Mesenchymal stem cell (in vitro differentiated cells and primary cell): Measurements from ENCODE around the gene PABPC1L.

Source experiments
- DNase-seq: peaks from one replicate; pipeline ENCODE4 v3.0.0-alpha.2; 2013
- H2AFZ ChIP-seq: one replicate; pipeline ENCODE4 v1.6.1; 2013; ENCODE audit warnings: low read depth, mild to moderate bottlenecking, control low read depth, inconsistent platforms, low read length, moderate library complexity
- H2AK5ac ChIP-seq: 2 replicates; pipeline ENCODE4 v1.6.1; 2013; ENCODE audit warnings: low read length, moderate library complexity, mild to moderate bottlenecking, inconsistent platforms; ENCODE audit not compliant: severe bottlenecking
- H2BK120ac ChIP-seq: one replicate; pipeline ENCODE4 v1.6.1; 2013; ENCODE audit warnings: low read depth, mild to moderate bottlenecking, inconsistent platforms, low read length, moderate library complexity
- H2BK12ac ChIP-seq, 2 experiments: one replicate each; pipeline ENCODE4 v1.6.1; 2013; ENCODE audit warnings: inconsistent platforms in 2 of 2, low read length in 2 of 2, mild to moderate bottlenecking in 2 of 2, moderate library complexity in 2 of 2, control low read depth in 1 of 2
- H2BK15ac ChIP-seq: one replicate; pipeline ENCODE4 v1.6.1; 2013; ENCODE audit warnings: mild to moderate bottlenecking, low read depth, inconsistent platforms; ENCODE audit not compliant: poor library complexity, severe bottlenecking
- H2BK5ac ChIP-seq: 2 replicates; pipeline ENCODE4 v1.6.1; 2013; ENCODE audit warnings: low read depth, mild to moderate bottlenecking, low read length, control low read depth, inconsistent platforms; ENCODE audit not compliant: poor library complexity, severe bottlenecking
- H3K14ac ChIP-seq, 2 experiments: one replicate each; pipeline ENCODE4 v1.6.1; 2013; ENCODE audit warnings: inconsistent platforms in 2 of 2, low read length in 2 of 2, control low read depth in 1 of 2, mild to moderate bottlenecking in 1 of 2, moderate library complexity in 1 of 2
- H3K18ac ChIP-seq, 2 experiments: one replicate each; pipeline ENCODE4 v1.6.1; 2013; ENCODE audit warnings: inconsistent platforms in 2 of 2, low read length in 2 of 2, control low read depth in 1 of 2, low read depth in 1 of 2, mild to moderate bottlenecking in 1 of 2
- H3K23ac ChIP-seq, 2 experiments: one replicate each; pipeline ENCODE4 v1.6.1; 2013; ENCODE audit warnings: inconsistent platforms in 2 of 2, low read length in 2 of 2, mild to moderate bottlenecking in 2 of 2, moderate library complexity in 2 of 2, control low read depth in 1 of 2
- H3K27ac ChIP-seq: 2 replicates; pipeline ENCODE4 v1.5.1; 2013; ENCODE audit warnings: mild to moderate bottlenecking, moderate library complexity, low read length, control low read depth, inconsistent platforms; ENCODE audit not compliant: poor library complexity, severe bottlenecking
- H3K27me3 ChIP-seq, 2 experiments: 2 replicates each; pipeline versions ENCODE4 v1.6.1 to v1.7.0; 2013; ENCODE audit warnings: low read length in 2 of 2, mild to moderate bottlenecking in 2 of 2, moderate library complexity in 2 of 2, control low read depth in 1 of 2, inconsistent platforms in 1 of 2; ENCODE audit not compliant: control insufficient read depth in 1 of 2, insufficient read depth in 1 of 2
- H3K36me3 ChIP-seq, 2 experiments: 2 replicates each; pipeline versions ENCODE4 v1.6.1 to v1.7.0; 2013; ENCODE audit warnings: low read length in 2 of 2, control low read depth in 1 of 2, inconsistent platforms in 1 of 2, low read depth in 1 of 2, mild to moderate bottlenecking in 1 of 2; ENCODE audit not compliant: insufficient read depth in 2 of 2, control insufficient read depth in 1 of 2
- H3K4ac ChIP-seq, 2 experiments: one replicate each; pipeline ENCODE4 v1.6.1; 2013; ENCODE audit warnings: inconsistent platforms in 2 of 2, low read length in 2 of 2, mild to moderate bottlenecking in 2 of 2, moderate library complexity in 2 of 2, control low read depth in 1 of 2, low read depth in 1 of 2
- H3K4me1 ChIP-seq: 2 replicates; pipeline ENCODE4 v1.6.1; 2013; ENCODE audit warnings: low read depth, low read length, control low read depth; ENCODE audit not compliant: control insufficient read depth, insufficient read depth
- H3K4me2 ChIP-seq: 2 replicates; pipeline ENCODE4 v1.6.1; 2013; ENCODE audit warnings: low read length, mild to moderate bottlenecking, inconsistent platforms; ENCODE audit not compliant: poor library complexity, severe bottlenecking
- H3K4me3 ChIP-seq, 2 experiments: 2 replicates each; pipeline versions ENCODE4 v1.5.1 to v1.7.0; 2013; ENCODE audit warnings: low read length in 2 of 2, mild to moderate bottlenecking in 2 of 2, control low read depth in 1 of 2, low read depth in 1 of 2; ENCODE audit not compliant: insufficient read depth in 1 of 2
- H3K79me1 ChIP-seq: replicated peaks from 2 replicates; pipeline ENCODE4 v1.6.1; 2013; ENCODE audit warnings: mild to moderate bottlenecking, control low read depth, low read length, inconsistent platforms; ENCODE audit not compliant: poor library complexity, severe bottlenecking
- H3K9ac ChIP-seq: 2 replicates; pipeline ENCODE4 v1.7.0; 2013; ENCODE audit warnings: mild to moderate bottlenecking, low read length, moderate library complexity
- H3K9me3 ChIP-seq: 2 replicates; pipeline ENCODE4 v1.7.0; 2013; ENCODE audit warnings: mild to moderate bottlenecking, low read length; ENCODE audit not compliant: control insufficient read depth
- H4K8ac ChIP-seq: one replicate; pipeline ENCODE4 v1.6.1; 2013; ENCODE audit warnings: inconsistent platforms, mild to moderate bottlenecking, low read length, moderate library complexity
- H4K91ac ChIP-seq: one replicate; pipeline ENCODE4 v1.6.1; 2013; ENCODE audit warnings: mild to moderate bottlenecking, low read length, inconsistent platforms
- WGBS: methylation state at CpG from one replicate; pipeline ENCODE4 v1.1.7; 2013; ENCODE audit warnings: mixed read lengths; 5-methylcytosine and 5-hydroxymethylcytosine counted together

The PABPC1L gene

DNA sequence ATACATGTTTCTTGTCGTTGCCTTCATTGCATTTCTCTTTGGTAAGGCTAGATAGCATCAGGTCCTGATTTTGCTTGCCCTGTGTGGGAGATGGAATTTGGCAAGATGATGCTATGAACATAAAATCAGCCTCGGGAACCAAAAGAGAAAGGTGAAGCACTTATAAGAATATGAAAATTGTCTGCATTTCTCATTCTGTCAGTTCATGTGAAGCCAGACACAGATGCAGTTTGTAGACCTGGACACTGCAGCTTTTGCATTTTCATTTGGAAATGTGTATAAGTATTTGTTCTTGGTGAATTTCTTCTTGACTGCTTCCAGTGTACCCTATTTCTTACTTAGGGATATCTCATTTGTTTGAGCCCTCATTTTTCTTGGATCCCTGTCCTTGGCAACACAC, 23.0 kb upstream of the PABPC1L start:
- H2AFZ ChIP-seq: no peak overlapping the region
- no peaks in the 10 kb centered on the region for H3K9me3 ChIP-seq
- H4K91ac ChIP-seq: no peak overlapping the region
- H2BK15ac ChIP-seq: no peak overlapping the region
- H3K36me3 ChIP-seq: peaks cover 0 to 23% of the 10 kb centered on the region in 2 experiments
- no peak overlapping the region for H2BK120ac ChIP-seq
- WGBS: 9% methylated on average over 2 of the region's 2 CpGs
- no peaks in the 10 kb centered on the region for H3K27me3 ChIP-seq
- H3K27ac ChIP-seq: no peak overlapping the region
- H3K79me1 ChIP-seq: no peaks in the 10 kb centered on the region
- no peak overlapping the region for H3K4ac ChIP-seq
- peaks cover 3% of the 10 kb centered on the region for H3K4me1 ChIP-seq
- H3K4me3 ChIP-seq: peak overlapping the region; percentile 56 to 89
- H3K9ac ChIP-seq: peak overlapping the region; percentile 97
- no peak overlapping the region for H3K23ac ChIP-seq
- no peak overlapping the region for H2AK5ac ChIP-seq
- H3K14ac ChIP-seq: no peak overlapping the region
- H3K18ac ChIP-seq: no peak overlapping the region
- no peak for DNase-seq
- no peak overlapping the region for H4K8ac ChIP-seq
- no peak overlapping the region for H2BK12ac ChIP-seq
- H3K4me2 ChIP-seq: peak overlapping the region; percentile 71
- no peak overlapping the region for H2BK5ac ChIP-seq

GRCh38 chr20:44887466-44887865, 22.4 kb upstream of the PABPC1L start:
- H3K9me3 ChIP-seq: no peaks in the 10 kb centered on the region
- peaks cover 3% of the 10 kb centered on the region for H3K4me1 ChIP-seq
- no peak overlapping the region for H4K91ac ChIP-seq
- H2BK5ac ChIP-seq: no peak overlapping the region
- DNase-seq: no peak
- H3K4ac ChIP-seq: no peak overlapping the region
- H3K79me1 ChIP-seq: no peaks in the 10 kb centered on the region
- H3K27me3 ChIP-seq: no peaks in the 10 kb centered on the region
- H3K27ac ChIP-seq: no peak overlapping the region
- H3K36me3 ChIP-seq: peaks cover 0 to 23% of the 10 kb centered on the region in 2 experiments
- no peak overlapping the region for H3K18ac ChIP-seq
- H2BK12ac ChIP-seq: no peak overlapping the region
- H3K4me3 ChIP-seq: peak overlapping the region in 1 of 2 experiments; percentile 89
- no peak overlapping the region for H2AFZ ChIP-seq
- H3K23ac ChIP-seq: no peak overlapping the region
- no peak overlapping the region for H2AK5ac ChIP-seq
- peak overlapping the region; percentile 71 for H3K4me2 ChIP-seq
- WGBS: 80% methylated on average over 4 of the region's 4 CpGs
- H2BK120ac ChIP-seq: no peak overlapping the region
- H3K9ac ChIP-seq: peak overlapping the region; percentile 97
- H2BK15ac ChIP-seq: no peak overlapping the region
- no peak overlapping the region for H4K8ac ChIP-seq
- H3K14ac ChIP-seq: no peak overlapping the region

DNA sequence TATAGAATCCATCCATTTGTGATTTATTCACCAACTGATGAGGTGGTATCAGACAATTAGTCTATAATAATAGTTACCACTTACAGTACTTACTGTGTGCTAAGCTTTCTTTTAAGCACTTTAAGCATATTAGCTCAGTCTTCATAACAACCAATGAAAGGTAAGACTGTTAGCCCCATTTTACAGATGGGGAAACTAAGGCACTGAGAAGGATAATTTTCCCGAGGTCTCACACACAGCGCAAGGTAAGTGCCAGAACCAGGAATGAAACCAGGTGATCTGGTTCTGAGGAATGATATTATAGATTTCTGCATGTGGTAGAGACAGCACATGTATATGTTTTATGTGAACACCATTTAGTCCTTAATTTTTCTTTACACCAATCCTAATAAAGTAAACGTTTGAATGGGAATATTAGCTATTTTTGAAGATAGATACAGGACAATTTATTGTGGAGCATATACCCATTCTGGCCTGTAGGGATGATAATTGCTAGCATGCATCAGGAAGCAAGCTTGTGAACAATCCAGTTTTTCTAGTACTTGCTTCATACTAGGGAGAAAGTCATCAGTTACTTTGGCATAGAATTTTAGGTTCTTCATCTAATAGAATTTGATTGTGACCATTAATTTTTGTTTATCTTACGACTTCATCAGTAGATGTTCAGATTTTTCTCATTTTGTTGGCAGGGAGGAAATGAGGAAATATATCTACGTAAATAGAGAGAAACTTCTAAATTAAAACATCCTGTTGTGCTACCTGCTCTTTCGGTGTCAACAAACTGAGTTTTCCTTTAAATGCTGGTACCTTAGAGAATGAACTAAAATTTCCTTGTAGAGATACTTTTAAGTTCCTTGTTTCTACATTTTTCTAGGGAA, 21.4 kb upstream of the PABPC1L start:
- peak; percentile 37 for DNase-seq
- Histone ChIP-seq H2AFZ (no peak overlapping the region), H2AK5ac (no peak overlapping the region), H3K23ac (no peak overlapping the region), H3K4me2 (no peak overlapping the region), H3K9me3 (no peaks in the 10 kb centered on the region), H3K4ac (no peak overlapping the region), H3K9ac (peak overlapping the region; percentile 97), H3K36me3 (peaks cover 0 to 23% of the 10 kb centered on the region in 2 experiments), H3K18ac (no peak overlapping the region), H2BK5ac (no peak overlapping the region), H3K27ac (no peak overlapping the region), H2BK12ac (no peak overlapping the region), H2BK120ac (no peak overlapping the region), H3K4me3 (peak overlapping the region in 1 of 2 experiments; percentile 89), H4K8ac (no peak overlapping the region), H3K4me1 (peaks cover 3% of the 10 kb centered on the region), H2BK15ac (no peak overlapping the region), H3K27me3 (no peaks in the 10 kb centered on the region), H3K79me1 (no peaks in the 10 kb centered on the region), H4K91ac (no peak overlapping the region), H3K14ac (no peak overlapping the region)
- 98% methylated on average over 4 of the region's 6 CpGs for WGBS

DNA sequence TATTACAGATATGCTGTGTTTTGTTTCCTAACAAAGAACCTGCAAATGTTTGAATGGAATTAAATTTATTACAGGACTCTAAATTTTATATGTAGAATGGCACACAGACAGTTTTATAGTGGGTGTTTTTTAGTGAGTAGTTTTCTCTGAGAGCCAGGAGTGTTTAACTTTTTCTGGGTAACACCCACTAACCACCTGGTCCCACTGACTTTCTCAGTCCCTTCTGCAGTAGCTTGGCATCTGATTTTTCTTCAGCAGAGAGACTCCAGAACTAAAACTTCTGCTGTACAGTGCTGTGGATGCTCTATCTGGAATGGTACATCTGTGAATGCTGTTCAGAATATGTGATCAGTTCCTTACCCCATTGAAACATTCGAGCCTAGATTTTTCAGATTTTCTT, 18.0 kb upstream of the PABPC1L start:
- Histone ChIP-seq H3K79me1 (no peaks in the 10 kb centered on the region), H3K27ac (no peak overlapping the region), H2AK5ac (no peak overlapping the region), H3K23ac (no peak overlapping the region), H3K4me2 (no peak overlapping the region), H4K8ac (no peak overlapping the region), H3K4me3 (no peak overlapping the region), H2AFZ (no peak overlapping the region), H3K9ac (no peak overlapping the region), H2BK5ac (no peak overlapping the region), H3K36me3 (peaks cover 0 to 31% of the 10 kb centered on the region in 2 experiments), H3K14ac (no peak overlapping the region), H4K91ac (no peak overlapping the region), H2BK15ac (no peak overlapping the region), H3K9me3 (no peaks in the 10 kb centered on the region), H2BK120ac (no peak overlapping the region), H3K27me3 (no peaks in the 10 kb centered on the region), H2BK12ac (no peak overlapping the region), H3K4me1 (peaks cover 3% of the 10 kb centered on the region), H3K18ac (no peak overlapping the region), H3K4ac (no peak overlapping the region)
- WGBS: 100% methylated on average over 1 of the region's 1 CpG
- DNase-seq: no peak
